Measurements from ENCODE around the gene PROCA1.

- TF ChIP-seq POLR2AphosphoS5 (IDR thresholded peaks at IDR 0.05; ENCODE audit: low read depth, low read length) (no peak), CTCF (IDR thresholded peaks at IDR 0.05) (no peak), TCF7L2 (IDR thresholded peaks at IDR 0.05; ENCODE audit: low read depth, low read length) (no peak)
These were observed 36.2 kb downstream of the PROCA1 start for GRCh38 chr17:28675490-28675889.
